HG02973 (cell line): ENCODE data around the gene CA10.

Source experiments
- ATAC-seq: cut with Tn5 transposase; IDR thresholded peaks from one replicate; pipeline ENCODE4 v1.9.1; 2021; ENCODE audit warnings: moderate library complexity; ENCODE audit not compliant: unreplicated experiment

The CA10 gene

DNA sequence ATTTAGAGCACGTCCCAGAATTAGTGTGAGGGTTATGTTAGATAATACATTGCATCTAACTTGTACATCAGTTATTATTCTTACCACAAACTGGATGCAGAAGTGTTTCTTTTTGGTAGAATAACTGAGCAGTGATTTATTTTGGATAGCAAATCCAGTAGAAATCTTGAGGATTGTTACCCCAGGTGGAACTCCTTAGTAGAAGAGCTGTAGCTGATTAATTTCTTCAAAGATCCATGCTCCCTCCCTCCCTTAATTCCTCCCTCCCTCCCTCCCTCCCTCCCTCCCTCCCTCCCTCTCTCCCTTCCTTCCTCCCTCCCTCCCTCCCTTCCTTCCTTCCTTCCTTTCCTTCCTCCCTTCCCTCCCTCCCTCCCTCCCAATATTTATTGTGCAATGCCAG lies 337.7 kb downstream of the CA10 start:
- ATAC-seq = no peak

DNA sequence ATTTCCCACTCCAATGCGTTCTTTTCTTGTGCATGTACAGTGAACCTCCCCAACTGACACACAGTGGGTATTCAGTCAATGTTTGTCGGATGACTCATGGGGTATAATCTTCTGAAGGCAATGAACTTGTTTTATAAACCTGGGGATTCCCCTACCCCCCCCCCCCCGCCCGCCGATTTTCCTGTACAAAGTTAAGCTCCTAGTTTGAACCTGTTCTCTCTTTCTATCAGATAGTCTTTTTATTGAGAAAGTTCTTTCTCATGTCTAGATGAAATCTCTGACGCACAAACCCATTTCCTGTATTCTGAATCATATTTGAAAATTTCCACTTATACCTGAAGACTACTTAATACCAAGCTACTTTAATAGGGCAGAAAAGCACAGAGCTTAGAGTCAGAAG lies 338.3 kb downstream of the CA10 start:
- no peak for ATAC-seq

DNA sequence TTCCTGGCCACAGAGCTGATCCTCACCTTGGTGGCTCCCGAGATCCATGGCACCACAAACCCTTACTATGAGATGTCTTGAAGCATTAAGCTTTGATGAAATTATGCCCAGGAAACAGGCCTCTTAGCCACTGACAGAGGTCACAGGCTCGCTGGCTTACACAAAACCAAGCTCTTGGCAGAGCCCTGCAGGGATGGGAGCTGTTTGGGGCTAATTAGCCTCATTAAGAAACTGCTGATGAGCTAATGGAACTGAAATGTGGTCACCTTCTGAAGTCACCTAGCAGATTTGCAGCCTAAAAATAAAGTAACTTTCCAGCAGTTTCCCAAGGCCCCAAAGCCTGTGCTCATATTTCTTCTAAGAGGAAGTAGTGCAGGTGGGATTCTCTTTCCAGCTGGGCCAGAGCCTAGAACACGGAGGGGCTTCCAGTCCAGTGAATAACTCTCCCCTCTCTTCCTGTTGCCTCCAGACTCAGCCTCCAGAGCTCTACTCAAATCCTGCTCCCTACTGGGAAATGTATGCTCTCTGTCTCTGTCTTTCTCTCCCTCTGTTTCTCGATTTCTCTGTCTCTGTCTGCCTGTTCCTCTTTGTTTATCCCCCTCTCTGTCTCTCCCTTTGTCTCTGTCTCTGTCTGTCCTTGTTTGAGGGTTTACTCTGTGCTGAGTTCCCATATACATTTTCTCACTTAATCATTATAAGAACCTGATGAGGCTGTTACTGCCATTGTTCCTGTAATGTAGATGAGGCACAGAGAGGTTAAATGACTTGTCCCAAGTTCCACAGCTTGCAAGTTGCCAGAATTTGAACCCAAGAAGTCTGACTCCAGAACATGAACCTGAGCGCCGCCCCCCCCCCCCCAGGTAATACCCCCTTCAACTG lies 338.9 kb downstream of the CA10 start:
- no peak for ATAC-seq

DNA sequence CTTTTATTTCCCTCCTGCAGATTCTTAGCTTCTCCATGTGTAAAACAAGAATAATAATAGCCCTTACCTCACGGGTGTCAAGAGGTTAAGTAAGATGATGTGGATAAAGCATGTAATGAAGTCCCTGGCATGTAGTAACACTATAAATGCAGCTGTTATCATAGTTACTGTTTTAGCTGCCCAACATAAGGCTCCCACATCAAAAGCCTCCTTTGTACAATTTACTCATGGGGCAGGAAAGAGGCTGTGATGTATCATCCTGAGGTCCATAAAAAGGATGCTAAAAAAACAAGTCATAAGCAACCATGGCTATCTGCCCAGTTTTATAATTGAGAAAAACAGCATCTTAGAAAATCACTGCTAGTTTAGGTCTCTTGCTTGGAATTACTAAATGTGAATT lies 339.7 kb downstream of the CA10 start:
- no peak for ATAC-seq

DNA sequence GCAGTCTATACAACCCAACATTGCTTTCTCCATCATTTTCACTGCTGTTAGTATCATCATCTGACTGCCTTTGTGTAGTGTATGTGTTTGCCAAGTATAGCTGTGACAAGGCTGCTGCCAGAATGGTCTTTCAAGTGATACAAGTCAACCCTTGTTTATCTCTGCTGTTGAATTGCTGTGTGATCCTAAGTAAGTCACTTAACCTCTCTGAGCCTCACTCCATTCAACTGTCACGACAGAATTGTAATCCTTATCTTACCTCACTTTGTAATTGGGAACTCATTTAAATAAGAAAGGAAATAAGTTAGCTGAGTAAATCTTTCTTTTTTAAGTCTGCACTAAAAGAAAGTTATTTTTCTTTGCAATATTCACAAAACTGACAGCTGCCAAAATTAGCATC lies 340.6 kb downstream of the CA10 start:
- no peak for ATAC-seq

DNA sequence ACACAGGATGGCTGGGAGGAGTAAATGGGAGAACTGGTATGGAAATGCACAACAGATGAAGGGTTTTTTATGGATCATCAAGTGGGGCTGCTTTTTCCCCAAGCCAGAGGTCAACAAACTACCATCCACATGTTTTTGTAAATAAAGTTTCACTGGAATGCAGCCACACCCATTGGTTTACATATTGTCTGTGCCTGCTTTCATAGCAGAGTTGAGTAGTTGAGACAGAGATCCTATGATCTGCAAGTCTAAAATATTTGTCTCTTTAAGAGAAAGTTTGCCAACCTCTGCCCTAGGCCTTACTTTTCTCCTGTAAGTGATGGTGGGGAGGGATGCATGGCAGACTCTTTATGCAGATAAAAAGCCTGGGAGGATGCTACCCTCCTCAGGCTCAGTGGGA lies 341.4 kb downstream of the CA10 start:
- ATAC-seq = no peak

DNA sequence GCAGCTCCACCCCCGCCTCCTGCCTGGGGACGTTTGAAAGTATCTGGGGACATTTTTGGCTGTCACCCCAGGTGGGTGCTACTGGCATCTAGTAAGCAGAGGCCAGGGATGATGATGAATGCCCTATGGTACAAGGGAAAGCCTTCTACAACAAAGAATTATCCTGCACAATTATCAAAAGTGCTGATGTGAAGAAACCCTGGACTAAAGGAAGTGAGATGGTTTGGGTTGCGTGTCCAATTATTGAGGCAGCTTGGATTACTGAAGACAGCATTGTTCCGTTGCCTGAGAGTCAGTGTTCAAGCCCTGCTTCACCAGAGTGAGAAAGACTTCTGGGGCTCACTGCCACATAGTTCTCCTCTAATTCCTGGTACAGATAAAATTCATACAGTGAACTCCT lies 343.4 kb downstream of the CA10 start:
- no peak for ATAC-seq

DNA sequence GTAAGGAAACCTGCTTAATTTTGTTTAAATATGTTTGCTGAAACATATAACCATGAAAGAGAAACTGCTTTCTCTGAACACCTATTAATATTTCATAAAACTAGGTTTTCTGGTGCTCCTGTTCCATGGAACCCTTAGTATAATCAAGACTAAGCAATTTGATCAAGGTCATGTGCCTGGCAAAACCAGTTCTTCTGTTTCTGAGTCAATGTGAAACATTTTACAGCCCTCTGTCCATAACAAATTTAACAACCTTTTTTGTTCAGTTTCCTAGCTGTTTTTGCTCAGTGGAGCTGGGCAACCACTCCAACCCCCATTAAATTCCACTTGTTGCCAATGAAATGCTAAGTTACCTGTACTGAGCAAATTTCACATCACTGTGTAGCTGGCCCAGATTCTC lies 344.0 kb downstream of the CA10 start:
- ATAC-seq = no peak

DNA sequence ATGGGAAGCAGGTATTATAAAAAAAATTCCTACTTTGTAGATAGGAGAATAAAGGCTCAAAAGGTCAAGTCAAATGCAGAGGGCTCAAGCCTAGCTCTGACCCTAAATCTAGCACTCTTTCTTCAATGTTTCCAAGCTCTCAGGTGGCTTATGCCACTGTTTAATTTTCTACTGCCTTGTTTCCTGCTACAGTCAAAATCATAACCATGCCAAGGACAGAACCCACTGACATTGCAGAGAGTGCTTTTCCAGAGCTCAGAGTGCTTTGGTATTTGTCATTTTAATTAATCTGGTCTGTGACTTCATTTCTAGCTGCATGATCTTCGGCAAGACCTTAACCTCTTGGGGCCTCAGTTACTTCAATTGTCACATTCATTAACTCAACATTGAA lies 344.7 kb downstream of the CA10 start:
- ATAC-seq = no peak

DNA sequence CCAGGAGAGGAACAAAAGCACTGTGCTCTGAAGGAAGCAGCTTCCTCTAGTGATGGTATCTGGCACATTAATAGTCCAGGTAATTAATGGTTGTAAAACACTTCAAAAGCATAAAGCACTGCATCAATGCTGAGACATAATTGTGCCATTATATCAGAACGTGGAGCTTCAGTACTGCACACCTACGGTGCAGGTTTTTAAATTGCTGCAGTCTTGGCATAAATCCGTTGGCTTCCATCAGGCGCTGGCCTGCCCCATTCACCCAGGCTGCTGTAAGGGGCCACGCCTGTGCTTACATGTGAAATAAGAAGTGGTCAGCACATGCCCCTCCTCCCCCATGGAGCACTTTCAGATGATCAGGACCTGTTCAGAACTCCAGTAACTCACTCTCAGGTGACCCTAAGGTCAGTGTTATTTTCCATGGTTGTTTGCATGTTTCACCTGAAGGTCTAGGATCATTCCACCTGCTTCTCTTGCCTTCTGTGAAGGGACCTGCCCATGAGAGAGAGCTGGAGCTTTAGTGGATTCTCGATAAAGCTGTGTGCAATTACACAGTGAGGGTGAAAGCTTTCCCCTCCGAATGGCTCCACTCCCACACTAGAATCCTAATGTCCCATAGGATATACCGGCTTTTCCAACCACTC lies 345.3 kb downstream of the CA10 start:
- no peak for ATAC-seq

DNA sequence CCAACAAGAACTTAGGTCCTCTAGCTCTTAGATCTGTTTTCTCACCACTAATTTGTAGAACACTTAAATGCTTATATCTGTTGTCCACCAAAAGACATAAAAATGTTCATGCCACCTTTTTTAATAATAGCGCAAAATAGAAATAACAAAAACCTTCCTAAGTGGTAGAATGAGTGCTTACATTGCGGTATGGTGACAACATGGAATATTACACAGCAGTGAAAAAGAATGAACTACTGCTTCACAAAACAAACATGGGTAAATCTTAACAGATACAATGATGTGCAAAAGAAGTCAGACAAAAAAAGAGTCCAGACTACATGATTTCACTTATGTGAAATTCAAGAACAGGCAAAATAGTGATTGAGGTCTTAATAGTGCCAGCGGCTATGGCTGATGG lies 351.1 kb downstream of the CA10 start:
- ATAC-seq = no peak

DNA sequence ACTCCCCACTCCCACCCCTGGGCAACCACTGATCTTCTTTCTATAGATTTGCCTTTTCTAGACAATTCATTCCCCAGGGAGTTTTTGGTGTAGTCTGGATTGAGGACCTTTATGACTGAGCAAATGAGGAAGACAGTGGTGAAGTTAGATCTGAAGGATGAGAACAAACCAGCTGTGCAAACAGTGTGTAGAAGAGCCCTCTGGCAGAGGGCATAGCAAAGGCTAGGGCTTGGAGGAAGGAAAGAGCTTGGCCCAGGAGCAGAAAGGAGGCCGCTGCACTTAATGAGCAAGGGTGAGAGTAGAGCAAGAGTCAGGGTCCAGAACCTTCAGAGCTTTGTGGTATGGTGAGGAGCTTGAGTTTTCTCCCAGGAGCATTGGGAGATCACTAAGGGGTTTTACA lies 352.7 kb downstream of the CA10 start:
- no peak for ATAC-seq

DNA sequence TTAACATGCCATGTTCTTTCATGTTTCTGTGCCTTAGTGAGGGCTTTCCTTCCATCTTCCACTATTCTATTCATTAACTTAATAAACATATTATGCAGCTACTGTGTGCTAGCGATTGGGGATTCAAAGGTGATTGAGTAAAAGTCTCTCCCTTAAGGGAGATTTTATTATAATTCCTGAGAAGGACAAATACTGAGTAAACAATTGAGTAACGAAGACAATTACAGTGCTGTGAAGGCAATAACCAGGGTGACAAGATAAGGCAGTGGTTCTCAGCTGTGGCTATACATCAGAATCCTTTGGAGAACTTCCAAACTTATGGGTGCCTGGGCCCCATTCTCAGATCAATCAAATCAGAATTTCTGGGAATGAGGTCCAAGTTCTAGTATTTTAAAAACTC lies 353.3 kb downstream of the CA10 start:
- no peak for ATAC-seq

DNA sequence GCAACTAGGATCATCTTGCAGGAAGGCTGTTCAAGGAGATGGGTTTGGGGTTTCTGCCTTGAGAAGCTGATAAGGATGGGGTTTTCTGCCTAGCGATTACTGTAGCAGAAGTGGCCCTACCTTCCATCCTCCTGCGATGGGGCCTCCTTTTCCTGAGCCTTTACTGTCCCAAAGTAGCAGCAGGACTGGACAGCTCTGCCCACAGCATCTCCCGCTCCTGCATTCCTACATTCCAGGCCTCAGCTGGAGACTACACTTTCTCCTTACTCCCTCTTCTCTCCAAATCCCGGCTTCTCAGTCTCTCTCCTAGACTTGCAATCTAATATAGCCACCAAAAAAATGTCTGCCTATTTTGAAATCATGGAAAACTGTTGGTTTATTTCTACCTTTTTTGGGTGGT lies 355.4 kb downstream of the CA10 start:
- no peak for ATAC-seq

DNA sequence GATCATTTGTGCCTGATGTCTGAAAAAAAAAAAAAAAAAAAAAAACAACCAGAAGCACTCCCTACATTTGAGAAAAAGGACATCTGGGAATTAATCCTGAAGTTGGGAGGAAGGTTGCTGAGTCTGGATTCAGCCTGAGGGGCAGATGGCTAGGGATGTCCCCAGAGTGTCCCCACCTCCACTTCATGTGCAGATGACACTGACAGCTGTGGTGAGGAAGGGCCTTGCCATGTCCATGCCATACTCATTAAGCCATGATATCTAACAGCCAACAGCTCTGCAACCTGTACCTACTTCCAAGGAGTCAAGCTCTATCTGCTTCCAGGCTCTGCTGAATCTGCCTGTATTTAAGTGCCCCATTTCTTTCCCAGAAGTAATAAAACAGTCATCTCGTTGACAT lies 356.0 kb downstream of the CA10 start:
- no peak for ATAC-seq

DNA sequence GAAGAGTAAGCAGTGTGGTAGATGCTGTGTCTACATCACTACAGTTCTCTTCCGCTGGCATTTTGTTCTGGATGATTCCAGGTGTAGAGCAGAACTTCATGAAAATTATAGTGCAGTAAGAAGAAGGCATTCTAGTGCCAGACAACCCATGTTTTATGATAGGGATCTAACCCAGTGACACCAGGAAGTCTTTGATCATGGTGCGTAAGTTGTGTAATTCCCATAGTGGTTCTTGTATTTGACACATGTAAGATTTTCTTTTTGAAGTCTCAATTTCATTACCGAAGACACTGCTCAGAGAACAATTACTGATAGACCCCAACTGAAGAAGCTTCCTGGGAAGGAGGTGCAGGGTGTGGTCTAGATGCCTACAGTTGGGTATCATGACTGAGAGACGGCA lies 356.9 kb downstream of the CA10 start:
- ATAC-seq = no peak

DNA sequence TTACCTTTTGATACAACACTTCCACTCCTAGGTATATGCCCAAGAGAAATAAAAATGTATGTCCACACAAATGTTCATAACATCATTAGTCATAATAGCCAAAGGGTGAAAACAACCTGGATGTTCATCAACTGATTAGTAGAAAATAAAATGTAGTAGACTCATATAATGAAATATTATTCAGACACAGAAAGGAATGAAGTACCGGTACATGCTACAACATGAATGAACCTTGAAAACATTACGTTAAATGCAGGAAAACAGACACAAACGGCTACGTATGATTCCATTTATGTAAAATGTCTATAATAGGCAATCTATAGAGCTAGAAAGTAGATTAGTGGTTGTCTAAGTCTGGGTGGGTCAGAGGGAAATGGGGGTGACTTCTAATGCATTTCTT lies 358.5 kb downstream of the CA10 start:
- no peak for ATAC-seq

DNA sequence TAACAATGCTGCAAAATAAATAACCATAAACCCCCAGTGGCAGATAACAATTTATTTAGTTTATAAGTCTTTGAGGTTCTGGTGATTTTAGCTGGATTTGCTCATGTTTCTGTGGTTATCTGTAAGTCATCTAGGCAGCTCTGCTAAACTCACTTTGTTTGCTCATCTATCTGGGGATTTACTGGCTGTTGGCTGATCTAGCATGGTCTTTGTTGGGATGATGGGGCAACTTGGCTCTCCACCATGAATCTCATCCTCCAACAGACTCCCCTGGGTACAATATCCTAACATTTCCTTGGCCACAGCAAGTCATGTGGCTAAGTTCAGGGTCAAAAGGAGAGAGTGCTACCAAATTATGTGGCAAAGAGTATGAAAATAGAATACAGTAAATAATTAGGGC lies 359.3 kb downstream of the CA10 start:
- ATAC-seq = no peak

DNA sequence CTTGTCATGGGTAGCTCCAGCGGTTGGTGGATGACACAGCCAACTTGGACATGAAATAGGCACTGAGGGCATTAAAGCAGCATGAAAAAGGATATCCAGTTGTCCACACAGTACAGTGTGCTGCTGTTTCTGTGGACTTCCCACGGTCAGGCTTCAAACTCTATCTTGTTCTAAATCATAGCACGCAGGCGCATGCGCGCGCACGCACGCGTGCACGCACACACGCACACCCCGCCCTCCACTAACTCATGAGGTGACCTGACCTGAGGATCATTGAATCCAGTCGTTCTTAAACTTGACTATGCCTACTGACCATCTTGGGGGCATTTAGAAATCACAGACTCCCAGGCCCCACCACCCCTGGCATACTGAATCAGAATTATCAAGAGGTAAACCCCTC lies 361.4 kb downstream of the CA10 start:
- ATAC-seq = no peak

DNA sequence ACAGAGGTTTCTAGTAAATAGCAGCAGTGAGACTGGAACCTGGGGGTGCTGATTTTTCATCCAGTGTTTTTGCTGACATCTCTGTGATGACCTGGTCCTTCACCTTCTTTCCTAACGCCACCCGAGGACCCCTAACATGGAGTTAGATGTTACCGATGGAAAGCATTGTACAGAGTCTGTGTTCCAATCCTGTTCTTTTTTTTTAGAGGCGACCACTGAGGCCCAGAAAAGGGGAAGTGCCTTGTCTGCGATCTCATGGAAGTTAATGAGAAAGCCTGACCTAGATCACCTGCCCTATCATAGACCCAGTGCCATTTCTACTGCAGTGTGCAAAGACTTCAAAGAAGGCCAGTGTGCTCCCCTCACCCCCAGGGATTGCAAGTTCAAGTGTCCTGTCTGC lies 362.5 kb downstream of the CA10 start:
- no peak for ATAC-seq

DNA sequence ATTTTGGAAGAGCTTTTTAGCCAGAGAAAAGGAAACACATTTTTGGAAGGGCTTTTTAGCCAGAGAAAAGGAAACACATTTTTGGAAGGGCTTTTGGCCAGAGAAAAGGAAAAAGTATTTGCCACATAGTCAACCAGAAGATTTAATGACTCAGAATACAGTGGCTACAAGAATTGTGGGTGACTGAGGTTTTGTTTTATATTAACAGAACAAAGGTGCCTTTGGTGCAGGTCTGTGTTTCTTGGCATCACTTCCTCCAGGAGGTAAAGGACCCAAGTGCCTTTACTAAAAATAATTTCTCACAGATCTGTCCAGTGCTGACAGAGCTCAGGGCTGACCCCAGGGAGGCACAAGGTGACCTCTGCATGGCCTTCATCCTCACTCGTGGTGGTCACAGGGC lies 363.1 kb downstream of the CA10 start:
- no peak for ATAC-seq

DNA sequence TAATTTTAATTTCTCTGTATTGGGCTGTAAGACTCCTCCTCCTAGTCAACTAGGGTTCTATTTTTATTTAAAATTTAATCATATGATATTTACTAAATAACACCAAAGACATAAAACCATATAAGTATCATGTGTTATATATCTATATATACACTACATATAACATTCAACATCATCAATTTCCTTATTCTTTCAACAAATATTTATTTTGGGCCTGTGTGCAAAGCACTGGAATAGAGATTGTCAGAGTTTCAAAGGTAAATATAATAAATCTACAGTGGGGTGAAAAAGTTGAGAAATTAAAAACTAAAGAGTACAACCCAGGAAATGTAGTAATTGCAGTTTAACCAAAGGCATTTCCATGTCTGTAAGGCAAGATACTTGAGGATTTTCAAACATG lies 364.0 kb downstream of the CA10 start:
- ATAC-seq = no peak

DNA sequence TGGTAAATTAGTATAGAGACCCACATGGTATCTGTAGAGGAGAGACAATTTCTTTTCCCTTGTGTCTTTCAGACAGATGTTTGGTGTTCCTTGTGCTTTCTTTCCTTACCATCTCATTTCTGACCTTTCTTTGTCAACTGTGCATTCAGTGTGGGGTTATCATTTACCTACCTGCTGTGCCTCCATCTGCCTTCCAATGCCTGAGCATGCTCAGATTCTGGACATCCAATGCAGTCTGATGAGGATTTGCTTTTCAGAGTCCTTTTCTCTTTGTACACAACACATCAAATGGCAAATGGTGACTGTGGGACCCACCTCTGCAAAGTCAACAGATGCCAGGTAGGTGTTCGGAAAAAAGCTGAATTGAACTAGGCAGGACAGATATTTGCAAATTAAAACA lies 364.8 kb downstream of the CA10 start:
- ATAC-seq = no peak
